ENCODE measurements around the gene KCTD5. TPM values are rescaled to one million over a fixed set of nuclear protein-coding genes. Genes with fewer than 3 reads are reported as not detected.
A peak's percentile ranks its signal among the peaks of the same experiment; 100 is the strongest.
"Not testable (repeated sequence)": the region's sequence is repeated elsewhere in the genome, so short reads cannot be mapped to it uniquely, and the experiment has no call there.

Gene KCTD5
- total and polyA plus RNA-seq, 5 experiments from 2014 or later: 10.8 to 25.5 (median 18.4) TPM

DNA sequence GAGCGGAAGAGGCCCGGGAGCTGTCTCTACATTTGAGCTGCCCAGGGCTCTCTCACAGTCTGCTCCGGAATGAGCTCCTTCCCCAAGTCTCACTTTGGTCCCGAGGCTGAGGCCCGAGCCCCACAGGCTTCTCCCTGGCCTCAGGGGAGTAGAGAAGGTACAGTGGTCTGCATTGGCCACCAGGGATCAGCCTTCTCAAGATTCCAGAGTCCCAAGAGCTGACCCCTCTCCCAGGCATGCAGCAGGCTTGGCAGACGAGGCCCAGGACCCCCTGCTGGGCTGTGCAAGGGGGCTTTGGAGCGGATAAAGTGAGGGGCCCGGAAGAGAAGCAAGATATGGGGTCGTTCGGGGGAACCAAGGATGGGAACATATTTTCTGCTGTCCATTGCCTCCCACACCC is 34.6 kb downstream of the KCTD5 start:
- H3K4me1 Mint-ChIP-seq: peaks cover 6 to 18% (median 12%) of the 10 kb centered on the region in 4 donors
- ATAC-seq (no peak), DNase-seq (no peak)
- H3K4me3 Mint-ChIP-seq: no peak overlapping the region
- H3K36me3 Mint-ChIP-seq: no peaks in the 10 kb centered on the region
- no peak overlapping the region for H3K27ac Mint-ChIP-seq
- peaks cover 0 to 5% (median 0%) of the 10 kb centered on the region in 5 donors for H3K27me3 Mint-ChIP-seq
- no peaks in the 10 kb centered on the region for H3K9me3 Mint-ChIP-seq
- POLR2A ChIA-PET: no interaction called here

DNA sequence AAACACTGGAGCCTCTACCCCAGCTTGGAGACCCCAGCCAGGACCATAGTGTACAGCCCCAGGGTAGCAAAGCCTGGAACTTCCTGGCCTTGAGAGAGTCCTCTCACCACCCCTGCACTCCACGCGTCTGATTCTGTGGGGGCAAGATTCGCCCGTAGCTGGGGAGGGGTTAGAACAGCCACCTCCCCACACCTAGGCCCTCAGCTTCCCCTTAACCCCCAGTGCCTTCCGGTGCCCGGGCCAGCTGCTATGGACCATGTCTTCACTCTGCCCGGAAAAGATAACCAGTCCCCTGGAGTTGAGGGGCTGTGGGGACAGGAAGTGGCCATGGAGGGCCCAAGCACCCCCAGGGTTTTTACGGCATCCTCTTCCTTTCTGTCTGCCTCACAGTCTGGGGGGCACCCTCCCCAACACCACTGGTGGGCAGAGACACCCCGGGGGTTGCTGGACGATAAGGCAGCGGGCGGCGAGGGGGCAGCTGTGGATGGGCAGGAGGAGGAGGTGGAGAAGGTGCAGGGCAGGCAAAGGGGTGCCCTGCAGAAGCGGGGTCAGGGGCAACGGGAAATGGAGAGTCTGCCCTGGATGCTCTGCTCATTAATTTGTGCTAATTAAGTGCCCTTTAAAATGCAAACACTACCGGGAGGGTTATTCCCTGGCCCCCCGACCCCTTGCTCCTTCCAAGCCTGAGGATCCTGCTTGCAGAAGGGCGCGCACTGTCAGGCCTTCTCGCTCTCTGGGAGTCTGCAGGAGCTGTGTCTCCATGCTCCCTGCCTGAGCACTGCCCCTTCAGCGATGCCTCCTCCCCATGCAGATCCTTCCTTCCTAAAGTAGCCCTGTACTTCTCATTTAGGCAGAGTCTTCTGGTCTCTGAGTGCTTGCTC is 35.3 kb downstream of the KCTD5 start:
- peaks cover 6 to 20% (median 12%) of the 10 kb centered on the region in 4 donors for H3K4me1 Mint-ChIP-seq
- POLR2A ChIA-PET: interaction anchor here (0.8 kb wide), 1 partner anchor 70 kb away, joined by 3 read pairs; the partner anchor contains the start of gene PRSS33
- peak overlapping the region in 1 of 10 donors; percentile 41 for H3K4me3 Mint-ChIP-seq
- DNase-seq (no peak), ATAC-seq (no peak)
- peaks cover 0 to 3% (median 0%) of the 10 kb centered on the region in 5 donors for H3K27me3 Mint-ChIP-seq
- H3K27ac Mint-ChIP-seq: peak overlapping the region in 1 of 10 donors; percentile 48
- H3K36me3 Mint-ChIP-seq: no peaks in the 10 kb centered on the region
- no peaks in the 10 kb centered on the region for H3K9me3 Mint-ChIP-seq

DNA sequence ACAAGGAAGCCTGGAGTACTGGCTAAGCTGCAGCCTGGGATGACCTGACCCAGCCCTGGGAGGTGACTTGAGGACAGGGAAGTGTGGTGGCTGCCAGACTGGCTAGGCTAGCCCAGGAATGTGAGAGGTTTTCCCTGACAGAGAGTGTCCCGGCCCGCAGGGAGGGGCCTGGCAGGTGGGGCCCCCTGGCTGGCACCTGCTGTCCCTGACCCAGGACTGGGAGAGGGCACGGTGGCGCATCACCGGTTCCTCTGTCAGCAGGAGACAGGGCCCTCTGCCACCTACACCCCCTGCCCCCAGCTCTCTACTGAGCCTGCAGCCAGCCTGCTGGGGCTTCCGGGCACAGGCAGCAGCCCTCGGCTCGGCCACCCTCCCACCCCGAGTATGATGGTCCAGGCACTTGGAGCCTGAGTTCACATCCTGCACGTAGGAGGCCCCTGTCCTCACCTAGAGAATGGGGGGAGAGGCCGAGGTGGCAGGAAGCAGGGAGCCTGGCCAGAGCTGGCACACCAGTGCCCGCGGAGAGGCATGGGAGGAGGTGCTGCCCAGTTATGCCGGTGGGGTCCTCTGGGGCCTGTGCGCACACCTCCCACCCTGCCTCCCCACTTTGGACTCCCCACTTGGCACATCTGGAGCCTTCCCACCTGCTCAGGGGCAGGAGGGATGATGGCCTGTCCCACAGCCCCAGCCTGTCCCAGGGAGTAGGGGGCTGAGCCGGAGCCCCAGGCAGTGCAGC is 37.2 kb downstream of the KCTD5 start:
- ATAC-seq (no peak), DNase-seq (no peak)
- peaks cover under 1 to 6% (median 4%) of the 10 kb centered on the region in 5 donors for H3K27me3 Mint-ChIP-seq
- H3K9me3 Mint-ChIP-seq: no peaks in the 10 kb centered on the region
- peaks cover 4 to 19% (median 12%) of the 10 kb centered on the region in 4 donors for H3K4me1 Mint-ChIP-seq
- POLR2A ChIA-PET: interaction anchor here (1.1 to 1.4 kb wide), 2 partner anchors 37 to 59 kb away, joined by 4 to 7 read pairs; partner anchors contain the start of gene KCTD5
- H3K27ac Mint-ChIP-seq: no peak overlapping the region
- peak overlapping the region in 4 of 10 donors; percentile 39 to 71 (median 50) for H3K4me3 Mint-ChIP-seq
- H3K36me3 Mint-ChIP-seq: no peaks in the 10 kb centered on the region

DNA sequence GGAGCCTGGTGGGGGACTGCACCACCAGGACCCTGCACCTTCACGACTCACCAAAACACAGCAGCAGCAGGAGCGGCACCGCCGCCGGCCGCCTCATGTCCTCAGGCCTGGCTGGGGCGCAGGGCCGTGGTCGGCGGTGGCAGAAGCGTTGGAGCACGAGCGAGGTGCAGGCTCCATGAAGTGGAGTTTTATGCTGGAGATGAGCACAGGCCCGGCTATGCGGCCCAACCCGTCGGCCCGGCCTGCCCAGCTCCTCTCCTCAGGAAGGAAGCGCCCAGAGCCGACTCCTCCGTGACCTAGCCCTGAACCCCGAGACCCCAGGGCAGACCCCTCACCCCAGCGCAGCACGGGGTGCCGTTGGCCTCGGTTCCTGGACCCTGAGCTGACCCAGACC is 37.7 kb downstream of the KCTD5 start, which contains the start of gene PRSS27:
PRSS27 (minus strand) TSS at position 161 of the 394 bp plus-strand sequence; CDS start at position 97, 64 bp downstream.
- Mint-ChIP-seq H3K9me3 (no peaks in the 10 kb centered on the region), H3K36me3 (no peaks in the 10 kb centered on the region), H3K27ac (peak within 1 kb of the TSS in 7 of 10 donors; percentile 63 to 91 (median 77)), H3K4me1 (peaks cover 1 to 16% (median 8%) of the 10 kb centered on the region in 4 donors), H3K27me3 (peaks cover under 1 to 11% (median 5%) of the 10 kb centered on the region in 5 donors), H3K4me3 (peak within 1 kb of the TSS; percentile 50 to 81 (median 72))
- ATAC-seq: no peak
- no peak for DNase-seq
- POLR2A ChIA-PET: interaction anchor here (1.0 to 1.4 kb wide), 3 partner anchors 31 to 58 kb away, joined by 3 to 7 read pairs (median 4); partner anchors contain the start of gene KCTD5

DNA sequence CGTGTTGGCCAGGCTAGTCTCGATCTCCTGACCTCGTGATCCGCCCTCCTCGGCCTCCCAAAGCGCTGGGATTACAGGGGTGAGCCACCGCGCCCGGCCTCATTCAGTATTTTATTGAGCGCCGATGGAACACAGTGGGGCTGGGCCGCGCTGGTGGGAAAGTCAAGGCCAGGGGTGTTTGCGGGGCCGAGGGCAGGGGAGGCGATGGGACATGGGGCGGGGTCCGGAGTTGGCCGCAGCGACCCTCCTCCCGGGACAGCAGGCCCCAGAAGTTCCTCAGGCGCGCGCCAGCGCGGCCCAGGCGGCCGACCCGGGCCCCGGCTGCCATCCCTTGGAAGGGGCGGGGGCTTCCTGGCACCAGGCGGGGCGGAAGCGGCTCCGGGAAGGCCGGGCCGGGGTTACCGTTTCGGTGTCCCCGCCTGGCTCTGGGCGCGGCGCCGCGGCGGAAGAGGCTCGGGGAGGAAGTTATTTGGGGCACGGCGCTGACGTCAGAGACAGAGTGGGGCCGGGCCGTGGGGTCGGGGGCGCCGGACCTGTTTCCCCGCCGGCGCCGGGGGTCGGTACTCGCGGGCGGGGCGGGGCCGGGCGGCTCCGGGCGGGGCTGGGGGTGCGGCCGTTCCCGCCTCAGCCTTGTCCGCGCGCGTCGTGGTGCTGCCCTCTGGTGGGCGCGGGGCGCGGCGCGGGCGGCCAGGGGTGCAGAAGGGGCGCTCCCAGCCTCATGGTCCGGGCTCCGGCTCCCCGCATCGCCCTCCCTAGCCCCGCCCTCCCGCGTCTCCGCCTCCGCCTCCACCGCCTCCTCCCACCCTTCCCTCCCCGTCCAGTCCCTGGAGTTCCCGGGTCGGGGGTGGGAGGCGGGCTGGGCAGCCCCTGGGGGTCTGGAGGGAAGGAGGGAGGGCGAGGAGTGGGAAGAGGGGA is 38.7 kb downstream of the KCTD5 start:
- Mint-ChIP-seq H3K36me3 (no peaks in the 10 kb centered on the region), H3K4me3 (peak overlapping the region; percentile 50 to 81 (median 72)), H3K4me1 (peaks cover 0 to 9% (median 5%) of the 10 kb centered on the region in 4 donors), H3K9me3 (no peaks in the 10 kb centered on the region), H3K27me3 (peaks cover 4 to 19% (median 8%) of the 10 kb centered on the region in 5 donors), H3K27ac (peak overlapping the region in 7 of 10 donors; percentile 63 to 91 (median 77))
- DNase-seq: peak; percentile 77 to 92 (median 82)
- peak; percentile 91 to 93 for ATAC-seq
- POLR2A ChIA-PET: interaction anchor here (1.0 to 1.4 kb wide), 3 partner anchors 30 to 57 kb away, joined by 3 to 7 read pairs (median 4); partner anchors contain the start of gene KCTD5

DNA sequence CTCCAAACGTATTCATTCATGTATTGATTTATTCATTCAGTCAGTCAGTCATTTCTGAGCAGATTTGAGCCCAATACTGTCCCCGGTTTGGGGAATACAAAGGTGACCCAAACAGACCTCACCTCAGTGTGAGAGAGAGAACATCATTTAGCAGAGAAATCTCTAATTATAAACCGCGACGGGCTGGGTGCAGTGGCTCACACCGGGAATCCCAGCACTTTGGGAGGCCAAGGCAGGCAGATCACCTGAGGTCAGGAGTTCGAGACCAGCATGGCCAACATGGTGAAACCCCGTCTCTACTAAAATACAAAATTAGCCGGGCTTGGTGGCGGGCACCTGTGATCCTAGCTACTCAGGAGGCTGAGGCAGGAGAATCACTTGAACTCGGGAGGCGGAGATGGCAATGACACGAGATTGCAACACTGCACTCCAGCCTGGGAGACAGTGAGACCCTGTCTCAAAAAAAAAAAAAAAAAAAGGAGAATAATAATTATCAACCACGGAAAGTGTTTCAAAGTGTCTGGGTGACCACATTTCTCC is 39.4 kb downstream of the KCTD5 start:
- ATAC-seq, POLR2A ChIA-PET, H3K9me3 Mint-ChIP-seq, H3K4me1 Mint-ChIP-seq, H3K36me3 Mint-ChIP-seq: not testable (repeated sequence)
- Mint-ChIP-seq H3K27ac (peak overlapping the region in 6 of 10 donors; percentile 10 to 86 (median 42)), H3K4me3 (peak overlapping the region; percentile 41 to 77 (median 64)), H3K27me3 (peaks cover 4 to 19% (median 8%) of the 10 kb centered on the region in 5 donors)
- DNase-seq: peak in 1 of 10 donors; percentile 11

DNA sequence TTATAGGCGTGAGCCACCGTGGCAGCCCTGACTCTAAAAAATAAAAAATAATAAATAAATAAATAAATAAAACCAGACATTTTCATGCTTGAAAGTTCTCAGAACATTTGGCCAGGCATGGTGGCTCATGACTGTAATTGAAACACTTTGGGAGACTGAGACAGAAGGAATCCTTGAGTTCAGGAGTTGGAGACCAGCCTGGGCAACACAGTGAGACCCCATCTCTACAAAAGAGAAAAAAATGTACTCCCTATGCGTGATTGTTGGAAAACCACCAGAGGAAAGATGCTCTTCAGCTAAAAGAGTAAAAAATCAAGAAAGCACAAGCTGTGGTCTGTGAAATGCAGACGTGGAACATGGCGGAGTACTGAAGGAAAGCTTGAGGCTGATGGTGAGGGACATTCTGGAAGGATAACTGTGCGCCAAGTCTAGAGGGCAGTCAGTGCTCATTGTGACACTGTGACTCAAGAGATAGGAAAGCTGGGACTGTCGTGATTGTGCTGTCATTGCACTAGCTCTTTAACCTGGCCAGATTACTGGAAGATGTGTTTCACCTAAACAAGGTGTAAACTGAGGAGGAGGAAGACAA is 41.9 kb downstream of the KCTD5 start:
- Mint-ChIP-seq H3K4me1 (peaks cover 0 to 7% (median 1%) of the 10 kb centered on the region in 4 donors), H3K36me3 (no peaks in the 10 kb centered on the region), H3K4me3 (peak overlapping the region in 1 of 10 donors; percentile 1), H3K9me3 (no peaks in the 10 kb centered on the region), H3K27ac (no peak overlapping the region), H3K27me3 (peaks cover 4 to 19% (median 8%) of the 10 kb centered on the region in 5 donors)
- POLR2A ChIA-PET: no interaction called here
- ATAC-seq: no peak
- DNase-seq: no peak

DNA sequence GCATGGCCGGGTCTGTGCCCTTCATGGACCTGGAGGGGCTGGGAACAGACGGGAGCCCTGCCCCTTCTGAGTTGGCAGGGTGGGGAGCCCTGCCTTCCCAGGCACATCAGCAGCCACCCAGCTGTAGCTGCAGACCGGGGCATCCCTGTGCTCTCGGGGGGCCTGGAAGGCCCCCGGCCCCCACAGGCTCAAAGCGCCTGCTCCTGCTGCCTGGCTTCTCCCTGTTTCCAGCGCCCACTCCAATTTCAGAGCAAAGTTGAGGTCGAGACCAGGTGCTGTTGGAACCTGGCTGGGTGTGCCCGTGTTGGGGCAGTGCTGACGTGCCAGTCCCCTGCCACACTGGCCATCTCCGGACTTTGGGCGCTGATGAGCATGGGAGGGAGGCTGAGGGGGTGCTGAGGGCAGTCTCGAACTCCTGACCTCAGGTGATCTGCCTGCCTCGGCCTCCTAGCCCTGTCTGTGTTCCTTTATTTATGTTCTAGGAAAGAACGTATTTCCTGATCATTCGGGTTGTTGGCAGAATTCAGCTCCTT is 42.6 kb downstream of the KCTD5 start:
- Mint-ChIP-seq H3K9me3 (no peaks in the 10 kb centered on the region), H3K4me1 (peaks cover 0 to 7% (median 1%) of the 10 kb centered on the region in 4 donors), H3K27ac (no peak overlapping the region), H3K27me3 (peaks cover 4 to 19% (median 8%) of the 10 kb centered on the region in 5 donors), H3K4me3 (no peak overlapping the region), H3K36me3 (no peaks in the 10 kb centered on the region)
- ATAC-seq: no peak
- POLR2A ChIA-PET: no interaction called here
- peak in 1 of 10 donors; percentile 43 for DNase-seq

DNA sequence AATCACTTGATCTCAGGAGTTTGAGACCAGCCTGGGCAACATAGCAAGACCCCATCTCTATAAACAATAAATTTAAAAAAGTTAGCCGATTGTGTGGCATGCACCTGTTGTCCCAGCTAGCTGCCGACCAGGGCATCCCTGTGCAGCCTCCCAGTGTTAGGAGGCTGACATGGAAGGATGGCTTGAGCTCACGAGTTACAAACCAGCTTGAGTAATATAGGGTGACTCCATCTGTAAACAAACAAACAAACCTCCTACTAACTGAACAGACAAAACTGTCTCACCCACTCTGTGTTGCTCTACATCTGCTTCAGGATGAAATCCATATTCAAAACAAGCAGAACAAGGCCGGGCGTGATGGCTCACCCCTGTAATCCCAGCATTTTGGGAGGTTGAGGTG is 44.6 kb downstream of the KCTD5 start:
- Mint-ChIP-seq H3K27ac (no peak overlapping the region), H3K27me3 (peaks cover 4 to 19% (median 8%) of the 10 kb centered on the region in 5 donors), H3K4me3 (no peak overlapping the region), H3K36me3 (no peaks in the 10 kb centered on the region), H3K4me1 (peaks cover 0 to 2% (median 0%) of the 10 kb centered on the region in 4 donors), H3K9me3 (no peaks in the 10 kb centered on the region)
- no peak for DNase-seq
- ATAC-seq: no peak
- POLR2A ChIA-PET: no interaction called here

DNA sequence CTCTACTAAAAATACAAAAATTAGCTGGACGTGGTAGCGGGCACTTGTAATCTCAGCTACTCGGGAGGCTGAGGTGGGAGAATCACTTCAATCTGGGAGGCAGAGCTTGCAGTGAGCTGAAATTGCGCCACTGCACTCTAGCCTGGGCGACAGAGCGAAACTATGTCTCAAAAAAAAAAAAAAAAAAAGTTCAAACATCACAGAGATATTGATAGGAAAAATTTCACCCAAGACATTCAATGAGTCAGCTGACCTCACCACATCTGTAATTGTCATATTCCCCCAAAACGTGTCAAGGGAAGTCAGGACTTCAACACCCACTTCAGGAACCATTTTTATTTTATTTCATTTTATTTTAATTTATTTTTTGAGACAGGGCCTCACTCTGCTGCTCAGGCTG is 45.7 kb downstream of the KCTD5 start:
- ATAC-seq: no peak
- Mint-ChIP-seq H3K9me3 (no peaks in the 10 kb centered on the region), H3K4me3 (no peak overlapping the region)

More for the DNA sequence above, 45.7 kb downstream of the KCTD5 start:
- POLR2A ChIA-PET: no interaction called here
- no peak overlapping the region for H3K27ac Mint-ChIP-seq
- no peaks in the 10 kb centered on the region for H3K4me1 Mint-ChIP-seq
- no peak for DNase-seq
- no peaks in the 10 kb centered on the region for H3K36me3 Mint-ChIP-seq
- H3K27me3 Mint-ChIP-seq: peaks cover 4 to 19% (median 8%) of the 10 kb centered on the region in 5 donors
